Prostate gland (tissue), 2 donors: ENCODE results near the gene EGF.

Source experiments
- POLR2A ChIP-seq: fragments of 450-650 bp; IDR thresholded peaks from one replicate; pipeline ENCODE4 v1.6.1; 2016; ENCODE audit warnings: antibody characterized with exemption, mild to moderate bottlenecking
- TF ChIP-seq, protein P1 (sequence below), 4 experiments: fragments of 200-600 bp in 2 of 4; fragments of 450-650 bp in 2 of 4; sonication (generic) in 2 of 4; IDR thresholded peaks; 1 replicate in 3 of 4; 2 replicates in 1 of 4; pipeline ENCODE4 v1.5.1; 2016 to 2019; ENCODE audit warnings: antibody characterized with exemption in 4 of 4, mild to moderate bottlenecking in 2 of 4, moderate library complexity in 2 of 4

DNA sequence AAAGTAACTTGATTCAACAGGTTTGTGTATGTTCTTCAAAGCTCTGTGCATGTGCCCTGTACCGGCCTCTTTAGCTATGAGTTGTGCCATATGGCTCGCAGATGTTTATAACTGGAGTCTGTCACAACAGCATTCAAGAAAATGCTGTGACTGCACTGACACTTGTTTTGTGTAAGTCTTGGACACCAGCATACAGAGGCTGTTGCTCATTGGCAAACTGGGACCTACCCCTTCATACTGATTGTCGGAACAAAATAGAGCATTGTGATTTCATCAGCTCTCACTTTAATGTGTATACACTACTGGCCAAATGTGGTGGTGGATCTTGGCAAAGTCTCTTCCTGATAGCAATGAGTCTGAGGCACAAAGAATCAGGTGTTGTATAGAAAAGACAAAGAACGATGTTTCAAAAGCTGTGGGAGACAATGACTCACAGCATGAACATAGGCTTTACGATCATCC is 133.9 kb downstream of the EGF start:
- TF ChIP-seq, protein P1, sequence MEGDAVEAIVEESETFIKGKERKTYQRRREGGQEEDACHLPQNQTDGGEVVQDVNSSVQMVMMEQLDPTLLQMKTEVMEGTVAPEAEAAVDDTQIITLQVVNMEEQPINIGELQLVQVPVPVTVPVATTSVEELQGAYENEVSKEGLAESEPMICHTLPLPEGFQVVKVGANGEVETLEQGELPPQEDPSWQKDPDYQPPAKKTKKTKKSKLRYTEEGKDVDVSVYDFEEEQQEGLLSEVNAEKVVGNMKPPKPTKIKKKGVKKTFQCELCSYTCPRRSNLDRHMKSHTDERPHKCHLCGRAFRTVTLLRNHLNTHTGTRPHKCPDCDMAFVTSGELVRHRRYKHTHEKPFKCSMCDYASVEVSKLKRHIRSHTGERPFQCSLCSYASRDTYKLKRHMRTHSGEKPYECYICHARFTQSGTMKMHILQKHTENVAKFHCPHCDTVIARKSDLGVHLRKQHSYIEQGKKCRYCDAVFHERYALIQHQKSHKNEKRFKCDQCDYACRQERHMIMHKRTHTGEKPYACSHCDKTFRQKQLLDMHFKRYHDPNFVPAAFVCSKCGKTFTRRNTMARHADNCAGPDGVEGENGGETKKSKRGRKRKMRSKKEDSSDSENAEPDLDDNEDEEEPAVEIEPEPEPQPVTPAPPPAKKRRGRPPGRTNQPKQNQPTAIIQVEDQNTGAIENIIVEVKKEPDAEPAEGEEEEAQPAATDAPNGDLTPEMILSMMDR (IDR thresholded peaks at IDR 0.05) = no peak
- TF ChIP-seq POLR2A = no peak
